ENCODE results near the gene RNF214.
"Not testable (repeated sequence)": the region's sequence is repeated elsewhere in the genome, so short reads cannot be mapped to it uniquely, and the experiment has no call there.

Gene RNF214

GRCh38 chr11:117230286-117230961 lies 2.0 kb upstream of the RNF214 start:
- ATAC-seq: peak; percentile 66
- H3K4me3 Mint-ChIP-seq: peak overlapping the region; percentile 94
- peaks cover 46% of the 10 kb centered on the region for H3K36me3 Mint-ChIP-seq

DNA sequence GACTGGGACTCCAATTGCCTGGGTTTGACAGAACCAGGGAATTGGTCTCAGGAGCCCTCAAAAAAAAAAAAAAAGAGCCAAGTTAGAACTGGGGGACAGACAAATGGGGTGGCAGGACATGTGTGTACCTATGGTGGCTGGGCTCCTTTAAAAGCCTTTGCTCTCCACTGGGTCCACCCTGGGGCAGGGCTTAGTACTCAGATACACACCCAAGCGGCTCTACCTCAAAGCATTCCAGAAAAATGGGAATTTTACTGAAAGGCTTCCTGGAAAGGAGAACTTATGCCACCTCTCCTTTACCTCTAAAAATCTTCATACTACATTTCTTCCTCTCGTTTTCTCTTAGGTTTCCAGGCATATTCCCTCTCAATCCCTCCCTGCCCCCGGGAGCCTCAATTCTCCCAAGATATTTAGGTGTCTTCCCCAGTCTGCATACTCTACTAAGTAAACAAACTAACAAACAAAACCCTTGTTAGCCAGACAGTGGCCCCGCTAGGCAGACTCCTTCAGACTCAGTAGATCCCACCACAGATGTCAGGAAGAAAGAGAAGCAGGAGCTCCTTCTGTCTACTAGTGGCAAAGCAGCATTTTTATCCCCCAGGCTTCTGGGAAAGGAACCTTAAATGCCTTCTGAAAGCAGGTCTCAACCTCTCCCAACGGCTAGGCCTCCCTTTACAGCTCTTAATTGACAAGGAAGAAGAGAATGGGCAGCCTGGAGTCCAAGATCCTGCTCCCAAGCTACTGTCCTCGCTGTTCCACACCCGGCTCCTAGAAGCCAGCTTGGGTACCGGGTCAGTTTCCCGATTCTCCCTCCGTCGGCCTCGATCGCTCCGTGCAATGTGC lies 1.3 kb upstream of the RNF214 start:
- no peaks in the 10 kb centered on the region for H3K9me3 Mint-ChIP-seq
- H3K4me1 Mint-ChIP-seq: peaks cover 50% of the 10 kb centered on the region
- no peaks in the 10 kb centered on the region for H3K27me3 Mint-ChIP-seq
- peak overlapping the region; percentile 94 for H3K4me3 Mint-ChIP-seq
- peak; percentile 3 for ATAC-seq
- peak overlapping the region; percentile 96 for H3K27ac Mint-ChIP-seq
- peaks cover 40% of the 10 kb centered on the region for H3K36me3 Mint-ChIP-seq

More at GRCh38 chr11:117230286-117230961, 2.0 kb upstream of the RNF214 start:
- H3K27me3 Mint-ChIP-seq: no peaks in the 10 kb centered on the region
- no peaks in the 10 kb centered on the region for H3K9me3 Mint-ChIP-seq
- H3K27ac Mint-ChIP-seq: peak overlapping the region; percentile 96
- H3K4me1 Mint-ChIP-seq: peaks cover 50% of the 10 kb centered on the region

GRCh38 chr11:117231842-117232091 lies 704 bp upstream of the RNF214 start, which contains the start of gene PCSK7:
TSS of gene PCSK7 (minus strand) at chr11:117232073. CDS start at chr11:117229844, 2,229 bp downstream.
- Mint-ChIP-seq H3K27ac (peak within 1 kb of the TSS; percentile 96), H3K27me3 (no peaks in the 10 kb centered on the region), H3K4me3 (peak within 1 kb of the TSS; percentile 94), H3K36me3 (peaks cover 34% of the 10 kb centered on the region), H3K9me3 (no peaks in the 10 kb centered on the region), H3K4me1 (peaks cover 45% of the 10 kb centered on the region)
- no peak for ATAC-seq

DNA sequence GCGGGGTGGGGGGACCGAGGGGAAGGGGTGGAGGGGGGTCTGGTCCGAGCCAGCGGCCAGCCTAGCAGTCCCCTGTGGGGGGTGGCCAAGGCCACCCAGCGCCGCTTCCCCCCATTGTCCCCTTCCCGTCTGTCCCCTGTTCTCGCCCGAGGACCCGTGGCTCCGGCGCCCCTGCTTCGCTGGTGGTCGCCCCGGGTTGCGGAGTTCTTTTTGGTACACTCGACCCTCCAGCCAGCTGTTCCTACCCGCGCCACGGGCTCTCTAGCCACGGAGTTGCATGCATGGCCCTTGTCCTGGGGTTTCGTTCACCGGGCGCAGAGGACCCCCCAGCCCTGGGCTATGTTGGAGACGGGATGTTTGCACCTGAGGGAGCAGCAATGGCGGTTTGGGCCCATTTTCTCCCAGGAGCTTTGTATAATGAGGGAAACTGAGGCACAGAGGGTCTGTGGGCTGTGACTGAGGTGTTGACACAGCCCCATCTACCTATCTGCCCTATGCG lies 489 bp downstream of the RNF214 start:
- peaks cover 40% of the 10 kb centered on the region for H3K4me1 Mint-ChIP-seq

DNA sequence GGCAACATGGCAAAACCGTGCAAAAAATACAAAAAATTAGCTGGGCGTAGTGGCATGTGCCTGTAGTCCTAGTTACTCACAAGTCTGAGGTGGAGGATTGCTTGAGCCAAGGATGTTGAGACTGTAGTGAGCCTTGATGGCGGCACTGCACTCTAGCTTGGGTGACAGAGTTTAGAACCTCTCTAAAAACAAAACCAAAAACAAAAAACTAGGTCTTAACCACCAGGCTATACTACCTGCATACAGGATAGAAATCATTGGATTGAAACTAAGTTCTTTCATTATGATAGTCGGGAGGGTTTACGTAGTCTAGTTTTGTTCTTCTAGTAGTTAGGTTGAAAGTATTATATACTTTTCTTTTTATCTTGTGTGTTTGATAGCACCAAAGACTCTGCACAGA lies 5.8 kb downstream of the RNF214 start:
- Mint-ChIP-seq H3K4me3 (no peak overlapping the region), H3K27me3 (no peaks in the 10 kb centered on the region), H3K27ac (no peak overlapping the region), H3K9me3 (no peaks in the 10 kb centered on the region), H3K4me1 (peaks cover 6% of the 10 kb centered on the region), H3K36me3 (peaks cover 16% of the 10 kb centered on the region)
- ATAC-seq: no peak

More for the DNA sequence above, 489 bp downstream of the RNF214 start:
- H3K27ac Mint-ChIP-seq: peak overlapping the region; percentile 96
- peaks cover 25% of the 10 kb centered on the region for H3K36me3 Mint-ChIP-seq
- H3K4me3 Mint-ChIP-seq: peak overlapping the region; percentile 93
- no peaks in the 10 kb centered on the region for H3K27me3 Mint-ChIP-seq
- ATAC-seq: peak; percentile 45
- H3K9me3 Mint-ChIP-seq: no peaks in the 10 kb centered on the region

GRCh38 chr11:117239295-117239694 lies 6.8 kb downstream of the RNF214 start:
- no peak overlapping the region for H3K27ac Mint-ChIP-seq
- H3K36me3 Mint-ChIP-seq: peaks cover 20% of the 10 kb centered on the region
- ATAC-seq: no peak
- H3K4me1 Mint-ChIP-seq: no peaks in the 10 kb centered on the region
- no peak overlapping the region for H3K4me3 Mint-ChIP-seq
- H3K27me3 Mint-ChIP-seq: no peaks in the 10 kb centered on the region
- H3K9me3 Mint-ChIP-seq: no peaks in the 10 kb centered on the region

GRCh38 chr11:117248341-117248740 lies 15.9 kb downstream of the RNF214 start:
- no peak overlapping the region for H3K27ac Mint-ChIP-seq

DNA sequence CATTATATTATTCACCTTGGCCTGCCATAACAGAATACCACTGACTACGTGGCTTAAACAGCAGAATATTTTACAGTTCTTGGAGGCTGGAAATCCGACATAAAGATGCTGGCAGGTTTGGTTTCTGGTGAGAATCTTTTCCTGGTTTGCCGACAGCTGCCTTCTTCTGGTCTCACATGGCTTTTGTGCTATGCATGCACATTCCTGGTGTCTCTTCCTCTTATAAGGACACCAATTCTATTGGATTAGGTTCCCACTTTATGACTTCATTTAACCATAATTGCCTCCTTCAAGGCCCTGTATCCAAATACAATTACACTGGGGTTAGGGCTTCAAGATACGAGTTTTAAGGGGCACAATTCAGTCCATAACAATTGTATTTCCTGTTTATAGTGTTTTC lies 17.1 kb downstream of the RNF214 start:
- peaks cover 55% of the 10 kb centered on the region for H3K36me3 Mint-ChIP-seq
- H3K27ac Mint-ChIP-seq: no peak overlapping the region
- no peaks in the 10 kb centered on the region for H3K27me3 Mint-ChIP-seq
- no peak overlapping the region for H3K4me3 Mint-ChIP-seq
- no peaks in the 10 kb centered on the region for H3K9me3 Mint-ChIP-seq
- no peaks in the 10 kb centered on the region for H3K4me1 Mint-ChIP-seq
- no peak for ATAC-seq

More at GRCh38 chr11:117248341-117248740, 15.9 kb downstream of the RNF214 start:
- Mint-ChIP-seq H3K9me3 (no peaks in the 10 kb centered on the region), H3K36me3 (peaks cover 56% of the 10 kb centered on the region), H3K27me3 (no peaks in the 10 kb centered on the region), H3K4me3 (no peak overlapping the region), H3K4me1 (no peaks in the 10 kb centered on the region)
- ATAC-seq: no peak

GRCh38 chr11:117251506-117251905 lies 19.0 kb downstream of the RNF214 start:
- ATAC-seq: no peak
- H3K4me1 Mint-ChIP-seq: no peaks in the 10 kb centered on the region
- H3K27ac Mint-ChIP-seq: no peak overlapping the region
- H3K4me3 Mint-ChIP-seq: no peak overlapping the region
- H3K36me3 Mint-ChIP-seq: peaks cover 61% of the 10 kb centered on the region
- H3K27me3 Mint-ChIP-seq: no peaks in the 10 kb centered on the region
- H3K9me3 Mint-ChIP-seq: no peaks in the 10 kb centered on the region

DNA sequence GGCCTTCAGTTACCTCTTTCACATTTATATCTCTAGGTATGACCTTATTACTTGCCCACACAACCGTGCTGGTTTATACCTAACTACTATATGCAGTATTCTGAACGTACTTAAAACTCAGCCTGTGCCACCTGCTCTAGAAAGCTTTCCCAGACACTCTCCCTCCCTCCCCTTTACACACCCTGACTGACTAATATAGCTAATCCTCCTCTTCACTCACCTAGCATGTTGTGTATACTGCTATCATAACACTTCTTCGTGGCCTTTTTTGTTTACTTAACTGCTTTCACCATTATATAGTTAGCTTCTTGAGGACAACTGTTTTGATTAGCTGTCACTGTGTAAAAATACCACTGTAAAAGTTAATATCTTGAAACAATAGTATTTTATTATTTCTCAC lies 23.5 kb downstream of the RNF214 start:
- H3K27me3 Mint-ChIP-seq: no peaks in the 10 kb centered on the region
- no peak overlapping the region for H3K27ac Mint-ChIP-seq
- H3K9me3 Mint-ChIP-seq: no peaks in the 10 kb centered on the region
- no peak overlapping the region for H3K4me3 Mint-ChIP-seq
- no peak for ATAC-seq
- H3K4me1 Mint-ChIP-seq: no peaks in the 10 kb centered on the region
- peaks cover 62% of the 10 kb centered on the region for H3K36me3 Mint-ChIP-seq

- no peaks in the 10 kb centered on the region for H3K9me3 Mint-ChIP-seq
- H3K27me3 Mint-ChIP-seq: no peaks in the 10 kb centered on the region
- no peak for ATAC-seq
- peaks cover 59% of the 10 kb centered on the region for H3K36me3 Mint-ChIP-seq
- no peaks in the 10 kb centered on the region for H3K4me1 Mint-ChIP-seq
- no peak overlapping the region for H3K4me3 Mint-ChIP-seq
- H3K27ac Mint-ChIP-seq: no peak overlapping the region
Observed at GRCh38 chr11:117256573-117256972, 24.1 kb downstream of the RNF214 start.

DNA sequence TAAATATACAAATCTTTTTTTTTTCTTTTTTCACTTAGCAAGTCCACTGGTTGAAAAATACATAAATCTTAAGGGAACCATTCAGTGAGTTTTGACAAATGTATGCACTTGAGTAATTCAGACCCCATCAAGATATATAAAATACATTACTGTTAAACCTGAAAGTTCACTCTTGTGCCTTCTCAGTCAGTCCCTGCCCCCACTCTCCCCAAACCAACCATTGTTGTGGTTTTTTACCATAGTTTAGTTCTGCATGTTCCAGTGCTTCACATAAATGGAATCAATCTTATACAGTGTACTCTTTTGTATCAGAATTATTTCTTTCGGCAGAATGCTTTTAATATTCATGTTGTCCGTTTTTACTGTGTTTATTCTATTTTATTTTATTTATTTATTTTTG lies 26.1 kb downstream of the RNF214 start:
- no peak overlapping the region for H3K27ac Mint-ChIP-seq
- no peak overlapping the region for H3K4me3 Mint-ChIP-seq
- H3K36me3 Mint-ChIP-seq: peaks cover 57% of the 10 kb centered on the region
- ATAC-seq: no peak
- H3K27me3 Mint-ChIP-seq: no peaks in the 10 kb centered on the region
- no peaks in the 10 kb centered on the region for H3K4me1 Mint-ChIP-seq
- H3K9me3 Mint-ChIP-seq: no peaks in the 10 kb centered on the region

GRCh38 chr11:117259417-117259816 lies 26.9 kb downstream of the RNF214 start:
- peaks cover 53% of the 10 kb centered on the region for H3K36me3 Mint-ChIP-seq

GRCh38 chr11:117264624-117265323 lies 32.3 kb downstream of the RNF214 start:
- ATAC-seq, H3K27ac Mint-ChIP-seq: not testable (repeated sequence)

More at GRCh38 chr11:117259417-117259816, 26.9 kb downstream of the RNF214 start:
- Mint-ChIP-seq H3K27ac (no peak overlapping the region), H3K4me3 (no peak overlapping the region), H3K27me3 (no peaks in the 10 kb centered on the region), H3K4me1 (no peaks in the 10 kb centered on the region), H3K9me3 (no peaks in the 10 kb centered on the region)
- no peak for ATAC-seq

GRCh38 chr11:117265745-117266144 lies 33.3 kb downstream of the RNF214 start:
- Mint-ChIP-seq H3K36me3 (peaks cover 32% of the 10 kb centered on the region), H3K9me3 (no peaks in the 10 kb centered on the region)
- ATAC-seq: no peak

More at GRCh38 chr11:117264624-117265323, 32.3 kb downstream of the RNF214 start:
- H3K27me3 Mint-ChIP-seq, H3K4me3 Mint-ChIP-seq, H3K4me1 Mint-ChIP-seq, H3K9me3 Mint-ChIP-seq: not testable (repeated sequence)
- peaks cover 36% of the 10 kb centered on the region for H3K36me3 Mint-ChIP-seq

More at GRCh38 chr11:117265745-117266144, 33.3 kb downstream of the RNF214 start:
- H3K27ac Mint-ChIP-seq: no peak overlapping the region
- H3K4me3 Mint-ChIP-seq: no peak overlapping the region
- no peaks in the 10 kb centered on the region for H3K4me1 Mint-ChIP-seq
- no peaks in the 10 kb centered on the region for H3K27me3 Mint-ChIP-seq
